GM18868 (cell line): Measurements from ENCODE around the gene ROR1.
"Not testable (repeated sequence)": the region's sequence is repeated elsewhere in the genome, so short reads cannot be mapped to it uniquely, and the experiment has no call there.

Experiments used
- ATAC-seq: cut with Tn5 transposase; IDR thresholded peaks from one replicate; pipeline ENCODE4 v1.9.1; 2021; ENCODE audit warnings: mild to moderate bottlenecking, moderate library complexity; ENCODE audit not compliant: unreplicated experiment

ROR1 gene

GRCh38 chr1:64082459-64082858 lies 308.6 kb downstream of the ROR1 start:
- no peak for ATAC-seq

- no peak for ATAC-seq
Measured at GRCh38 chr1:64084451-64084850, 310.6 kb downstream of the ROR1 start.

GRCh38 chr1:64087768-64088167 lies 314.0 kb downstream of the ROR1 start:
- ATAC-seq: no peak

- no peak for ATAC-seq
Measured at GRCh38 chr1:64090436-64090835, 316.6 kb downstream of the ROR1 start.

GRCh38 chr1:64092851-64093371 lies 319.1 kb downstream of the ROR1 start:
- ATAC-seq: no peak

- ATAC-seq: no peak
Measured at GRCh38 chr1:64093941-64094340, 320.1 kb downstream of the ROR1 start.

GRCh38 chr1:64095832-64096231 lies 322.0 kb downstream of the ROR1 start:
- no peak for ATAC-seq

GRCh38 chr1:64097859-64098258 lies 324.0 kb downstream of the ROR1 start:
- ATAC-seq: no peak

- no peak for ATAC-seq
Measured at GRCh38 chr1:64098436-64098835, 324.6 kb downstream of the ROR1 start.

- ATAC-seq: no peak
Measured at GRCh38 chr1:64098846-64099582, 325.2 kb downstream of the ROR1 start.

- no peak for ATAC-seq
Measured at GRCh38 chr1:64100791-64101190, 327.0 kb downstream of the ROR1 start.

- not testable (repeated sequence) for ATAC-seq
Measured at GRCh38 chr1:64104585-64104984, 330.8 kb downstream of the ROR1 start.

- no peak for ATAC-seq
Measured at GRCh38 chr1:64107118-64107519, 333.3 kb downstream of the ROR1 start.

GRCh38 chr1:64107632-64108031 lies 333.8 kb downstream of the ROR1 start:
- no peak for ATAC-seq

GRCh38 chr1:64110924-64111777 lies 337.3 kb downstream of the ROR1 start:
- ATAC-seq: no peak

- ATAC-seq: no peak
Measured at GRCh38 chr1:64111787-64112186, 338.0 kb downstream of the ROR1 start.

- no peak for ATAC-seq
Measured at GRCh38 chr1:64112281-64112680, 338.5 kb downstream of the ROR1 start.

- no peak for ATAC-seq
Measured at GRCh38 chr1:64114012-64114525, 340.3 kb downstream of the ROR1 start.

- ATAC-seq: no peak
Measured at GRCh38 chr1:64116537-64116936, 342.7 kb downstream of the ROR1 start.

- ATAC-seq: no peak
Measured at GRCh38 chr1:64117492-64117891, 343.7 kb downstream of the ROR1 start.

- ATAC-seq: no peak
Measured at GRCh38 chr1:64121766-64122385, 348.1 kb downstream of the ROR1 start.
